Common myeloid progenitor, CD34-positive (primary cell): ENCODE results near the gene IPO9.

ENCODE experiments used
- CTCF ChIA-PET: fragments of 350-600 bp; sonication (Branson Sonifier 250); formaldehyde crosslinking; loops from one replicate; lab custom pipeline; 2021; ENCODE audit warnings: antibody characterized with exemption; lab: Charles Lee
- POLR2A ChIA-PET: fragments of 350-600 bp; sonication (Branson Sonifier 250); formaldehyde crosslinking; loops from one replicate; lab custom pipeline; 2021; ENCODE audit warnings: antibody characterized with exemption; lab: Charles Lee
- DNase-seq, 3 donors: peaks; one replicate each; pipeline versions ENCODE4 v3.0.0 to v3.0.0-alpha.2; 2013
- H3K27ac ChIP-seq, 2 experiments: 1 replicate in 1 of 2; 2 replicates in 1 of 2; pipeline ENCODE4 v1.7.0; 2013; ENCODE audit warnings: inconsistent platforms in 2 of 2, low read length in 2 of 2, mild to moderate bottlenecking in 2 of 2, low read depth in 1 of 2, moderate library complexity in 1 of 2; ENCODE audit not compliant: severe bottlenecking in 2 of 2, insufficient read depth in 1 of 2, poor library complexity in 1 of 2
- H3K27me3 ChIP-seq, 5 experiments: replicated peaks in 2 of 5; 1 replicate in 3 of 5; 2 replicates in 2 of 5; pipeline versions ENCODE4 v1.6.1 to v1.7.0; 2013; ENCODE audit warnings: low read length in 4 of 5, mild to moderate bottlenecking in 2 of 5, moderate library complexity in 2 of 5, inconsistent platforms in 1 of 5; ENCODE audit not compliant: insufficient read depth in 5 of 5, control insufficient read depth in 4 of 5
- H3K36me3 ChIP-seq, 4 experiments: 1 replicate in 2 of 4; 2 replicates in 2 of 4; pipeline versions ENCODE4 v1.6.1 to v1.7.0; 2013; ENCODE audit warnings: low read length in 3 of 4, control low read depth in 1 of 4, mild to moderate bottlenecking in 1 of 4; ENCODE audit not compliant: control insufficient read depth in 4 of 4, insufficient read depth in 4 of 4
- H3K4me1 ChIP-seq, 4 experiments: 1 replicate in 3 of 4; 2 replicates in 1 of 4; pipeline versions ENCODE4 v1.6.1 to v1.7.1; 2013; ENCODE audit warnings: low read length in 3 of 4, mild to moderate bottlenecking in 3 of 4, control low read depth in 1 of 4, inconsistent platforms in 1 of 4, moderate library complexity in 1 of 4; ENCODE audit not compliant: control insufficient read depth in 4 of 4, insufficient read depth in 4 of 4; ENCODE audit errors: control extremely low read depth in 1 of 4
- H3K4me3 ChIP-seq, 7 experiments: 1 replicate in 4 of 7; 2 replicates in 3 of 7; pipeline versions ENCODE4 v1.5.1 to v1.7.0; 2013; ENCODE audit warnings: mild to moderate bottlenecking in 7 of 7, low read length in 6 of 7, moderate library complexity in 6 of 7, inconsistent platforms in 2 of 7, low read depth in 2 of 7, control low read depth in 1 of 7; ENCODE audit not compliant: insufficient read depth in 4 of 7, control insufficient read depth in 1 of 7; ENCODE audit errors: extremely low read depth in 1 of 7
- H3K9me3 ChIP-seq, 5 experiments: 1 replicate in 4 of 5; 2 replicates in 1 of 5; pipeline versions ENCODE4 v1.6.1 to v1.7.1; 2013; ENCODE audit warnings: low read length in 4 of 5, mild to moderate bottlenecking in 2 of 5, inconsistent platforms in 1 of 5, low read depth in 1 of 5, moderate library complexity in 1 of 5; ENCODE audit not compliant: control insufficient read depth in 4 of 5, insufficient read depth in 2 of 5; ENCODE audit errors: control extremely low read depth in 1 of 5
- WGBS: methylation state at CpG from one replicate; pipeline ENCODE4 v1.1.5; 2013; ENCODE audit not compliant: insufficient coverage; 5-methylcytosine and 5-hydroxymethylcytosine counted together

The IPO9 gene

DNA sequence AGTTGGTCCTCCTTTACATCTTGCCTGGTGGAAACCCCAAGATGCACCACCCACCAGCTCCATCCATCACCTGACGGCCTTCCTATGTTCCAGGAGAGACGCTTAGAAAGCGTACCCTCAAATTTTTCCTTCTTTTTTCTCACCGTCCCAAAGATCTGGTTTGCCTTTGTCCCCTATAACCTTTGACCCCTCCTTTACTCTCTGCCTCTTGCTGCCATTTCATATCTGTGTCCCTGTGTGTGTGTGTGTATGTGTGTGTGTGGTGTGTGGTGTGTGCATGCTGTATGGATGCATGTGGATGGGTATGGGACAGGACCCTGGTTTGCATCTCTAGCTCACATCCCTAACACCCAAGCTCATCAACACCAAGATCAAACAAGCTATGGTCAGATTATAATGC, 22.2 kb upstream of the IPO9 start:
- H3K4me3 ChIP-seq, result no peak overlapping the region
- 100% methylated on average over 3 of the region's 4 CpGs for WGBS
- no peak for DNase-seq
- no peaks in the 10 kb centered on the region for H3K4me1 ChIP-seq
- POLR2A ChIA-PET, result no interaction called here
- no peaks in the 10 kb centered on the region for H3K9me3 ChIP-seq
- H3K27me3 ChIP-seq, result no peaks in the 10 kb centered on the region
- CTCF ChIA-PET, result interaction anchor here (1.1 to 1.4 kb wide), 5 partner anchors 11 to 103 kb away, joined by 3 to 9 read pairs (median 4); no protein-coding TSS in a partner anchor
- H3K36me3 ChIP-seq, result peaks cover 5 to 77% (median 18%) of the 10 kb centered on the region in 4 experiments
- no peak overlapping the region for H3K27ac ChIP-seq

DNA sequence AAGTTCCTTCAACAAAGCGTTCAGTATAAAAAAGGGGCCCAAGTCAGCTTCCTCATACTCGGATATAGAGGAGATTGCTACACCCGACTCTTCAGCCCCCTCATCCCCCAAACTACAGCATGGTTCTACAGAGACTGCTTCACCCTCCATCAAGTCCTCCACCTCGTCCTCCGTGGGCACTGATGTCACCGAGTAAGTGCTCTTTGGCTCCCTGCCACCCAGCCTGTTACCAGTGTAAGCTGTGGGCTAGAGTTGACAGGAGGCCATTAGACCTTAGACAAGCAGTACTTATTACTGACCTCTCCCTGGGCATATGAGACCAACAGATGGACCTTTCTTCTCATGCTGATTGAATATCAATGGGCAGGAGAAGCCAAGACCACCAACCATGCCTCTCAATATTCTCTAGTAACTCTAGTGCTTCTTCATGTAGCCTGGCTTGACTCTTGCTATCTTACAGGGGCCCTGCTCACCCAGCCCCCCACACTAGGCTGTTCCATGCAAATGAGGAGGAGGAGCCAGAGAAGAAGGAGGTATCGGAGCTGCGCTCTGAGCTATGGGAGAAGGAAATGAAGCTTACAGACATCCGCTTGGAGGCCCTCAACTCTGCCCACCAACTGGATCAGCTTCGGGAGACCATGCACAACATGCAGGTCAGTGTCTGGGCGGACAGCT, 20.9 kb upstream of the IPO9 start:
- H3K27me3 ChIP-seq, result no peaks in the 10 kb centered on the region
- no peak for DNase-seq
- POLR2A ChIA-PET, result no interaction called here
- peaks cover 11 to 88% (median 30%) of the 10 kb centered on the region in 4 experiments for H3K36me3 ChIP-seq
- H3K27ac ChIP-seq, result no peak overlapping the region
- H3K4me3 ChIP-seq, result no peak overlapping the region
- CTCF ChIA-PET, result interaction anchor here (1.1 to 1.4 kb wide), 4 partner anchors 15 to 248 kb away, joined by 3 to 9 read pairs (median 4); no protein-coding TSS in a partner anchor
- H3K9me3 ChIP-seq, result no peaks in the 10 kb centered on the region
- no peaks in the 10 kb centered on the region for H3K4me1 ChIP-seq
- 96% methylated on average over 11 of the region's 11 CpGs for WGBS

DNA sequence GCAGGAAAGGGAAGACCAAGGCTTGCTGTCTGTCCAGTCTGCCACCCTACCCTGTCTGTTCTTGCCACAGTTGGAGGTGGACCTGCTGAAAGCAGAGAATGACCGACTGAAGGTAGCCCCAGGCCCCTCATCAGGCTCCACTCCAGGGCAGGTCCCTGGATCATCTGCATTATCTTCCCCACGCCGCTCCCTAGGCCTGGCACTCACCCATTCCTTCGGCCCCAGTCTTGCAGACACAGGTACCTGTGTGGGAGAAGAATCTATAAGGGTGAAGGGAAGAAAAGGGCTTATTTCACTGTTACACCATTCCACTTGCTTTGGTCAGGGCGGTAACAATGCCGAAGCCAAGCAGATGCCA, 20.3 kb upstream of the IPO9 start:
- H3K9me3 ChIP-seq, result no peaks in the 10 kb centered on the region
- 100% methylated on average over 2 of the region's 6 CpGs for WGBS
- no peak overlapping the region for H3K4me3 ChIP-seq
- POLR2A ChIA-PET, result no interaction called here
- no peaks in the 10 kb centered on the region for H3K27me3 ChIP-seq
- no peak for DNase-seq
- no peaks in the 10 kb centered on the region for H3K4me1 ChIP-seq
- H3K27ac ChIP-seq, result no peak overlapping the region
- CTCF ChIA-PET, result interaction anchor here (1.2 kb wide), 1 partner anchor 249 kb away, joined by 3 read pairs; no protein-coding TSS in a partner anchor
- H3K36me3 ChIP-seq, result peaks cover 9 to 90% (median 31%) of the 10 kb centered on the region in 4 experiments

DNA sequence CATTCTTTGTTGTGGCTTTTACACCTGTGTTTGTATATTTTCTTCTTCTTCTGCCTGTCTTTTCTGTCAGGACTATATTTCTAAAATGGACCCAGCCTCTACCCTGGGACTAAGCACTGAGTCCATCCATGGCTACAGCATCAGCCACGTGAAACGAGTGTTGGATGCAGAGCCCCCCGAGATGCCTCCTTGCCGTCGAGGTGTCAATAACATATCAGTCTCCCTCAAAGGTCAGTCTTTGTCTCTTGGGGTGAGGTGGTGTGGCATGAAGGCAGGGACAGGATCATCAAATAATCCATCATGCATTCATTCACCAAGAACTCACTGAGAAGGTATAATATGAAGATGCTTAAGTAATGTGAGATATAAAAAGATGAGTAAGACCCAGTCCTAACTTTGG, 19.1 kb upstream of the IPO9 start:
- Histone ChIP-seq H3K36me3 (peaks cover 6 to 84% (median 31%) of the 10 kb centered on the region in 4 experiments), H3K27ac (no peak overlapping the region)
- CTCF ChIA-PET, result no interaction called here

DNA sequence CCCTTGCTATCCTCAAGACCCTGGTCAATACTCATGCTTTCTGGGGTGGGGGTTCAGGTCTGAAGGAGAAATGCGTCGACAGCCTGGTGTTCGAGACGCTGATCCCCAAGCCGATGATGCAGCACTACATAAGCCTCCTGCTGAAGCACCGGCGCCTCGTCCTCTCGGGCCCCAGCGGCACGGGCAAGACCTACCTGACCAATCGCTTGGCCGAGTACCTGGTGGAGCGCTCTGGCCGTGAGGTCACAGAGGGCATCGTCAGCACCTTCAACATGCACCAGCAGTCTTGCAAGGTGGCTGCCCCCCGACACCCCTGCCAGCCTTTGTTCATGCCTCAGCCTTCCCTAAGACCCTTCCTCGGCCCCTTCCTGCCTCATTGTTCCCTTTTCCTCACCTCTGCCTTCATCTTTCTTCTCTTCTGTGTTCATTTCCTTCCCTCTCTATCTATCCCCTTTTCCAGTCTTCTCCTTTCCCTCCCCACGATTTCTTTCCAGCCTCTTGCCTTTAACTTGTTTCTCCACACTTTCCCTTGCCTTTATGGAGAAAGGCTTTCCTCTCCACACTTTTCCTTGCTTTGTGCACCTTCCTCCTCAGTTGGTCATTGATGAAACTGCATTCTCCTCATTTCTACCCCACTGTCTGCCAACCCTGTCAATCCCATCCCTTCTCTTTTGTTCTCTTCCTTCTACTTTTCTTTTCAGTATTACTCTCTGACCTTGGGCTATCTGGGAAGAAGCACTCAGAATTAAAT, 18.3 kb upstream of the IPO9 start:
- DNase-seq, result no peak
- Histone ChIP-seq H3K27ac (no peak overlapping the region), H3K4me1 (no peaks in the 10 kb centered on the region), H3K27me3 (no peaks in the 10 kb centered on the region), H3K9me3 (no peaks in the 10 kb centered on the region), H3K36me3 (peaks cover 6 to 79% (median 31%) of the 10 kb centered on the region in 4 experiments), H3K4me3 (no peak overlapping the region)
- whole genome bisulfite sequencing, result 97% methylated on average over 19 of the region's 19 CpGs
- POLR2A ChIA-PET, result no interaction called here
- CTCF ChIA-PET, result interaction anchor here (1.4 kb wide), 2 partner anchors 15 to 253 kb away, joined by 3 read pairs; no protein-coding TSS in a partner anchor

More for the DNA sequence above, 19.1 kb upstream of the IPO9 start:
- Histone ChIP-seq H3K27me3 (no peaks in the 10 kb centered on the region), H3K4me1 (no peaks in the 10 kb centered on the region), H3K9me3 (no peaks in the 10 kb centered on the region), H3K4me3 (no peak overlapping the region)
- no peak for DNase-seq
- POLR2A ChIA-PET, result no interaction called here
- no CpG with 5 or more reads among the region's 5 CpGs for WGBS

DNA sequence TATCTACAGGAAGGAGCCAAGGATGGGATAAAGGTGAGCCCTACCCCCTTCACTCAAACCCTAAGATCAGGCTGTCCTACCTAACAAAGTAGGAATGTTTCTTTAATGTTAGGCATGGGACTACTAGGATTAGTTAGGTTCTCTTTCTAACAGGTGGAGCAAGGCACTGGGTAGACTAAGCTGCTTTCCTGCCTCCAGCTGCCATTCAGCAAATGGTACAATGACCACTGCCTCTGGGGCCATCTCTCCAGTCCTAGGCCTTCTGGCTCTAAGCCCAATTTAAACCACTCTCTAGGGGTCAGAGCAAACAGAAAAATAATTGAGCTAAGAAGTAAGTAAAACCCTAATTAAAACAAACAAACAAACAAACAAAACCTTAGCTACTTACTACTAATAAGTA, 15.7 kb upstream of the IPO9 start:
- peaks cover 6 to 73% (median 30%) of the 10 kb centered on the region in 4 experiments for H3K36me3 ChIP-seq
- no peak overlapping the region for H3K4me3 ChIP-seq
- ChIA-PET CTCF (interaction anchor here (0.9 to 2.4 kb wide), 4 partner anchors 9 to 104 kb away, joined by 3 to 10 read pairs (median 3); no protein-coding TSS in a partner anchor), POLR2A (no interaction called here)
- no peaks in the 10 kb centered on the region for H3K4me1 ChIP-seq
- H3K27me3 ChIP-seq, result no peaks in the 10 kb centered on the region
- no peak for DNase-seq
- no peaks in the 10 kb centered on the region for H3K9me3 ChIP-seq
- no peak overlapping the region for H3K27ac ChIP-seq
